ENCODE data around the gene NPAS3.

The NPAS3 gene

GRCh38 chr14:33634631-33635030, 696.0 kb downstream of the NPAS3 start:
- Histone ChIP-seq H3K79me2 (ENCODE audit: insufficient read depth, low read depth) (no peaks in the 10 kb centered on the region), H3K4me2 (no peak overlapping the region), H3K9ac (no peak overlapping the region), H3K36me3 (ENCODE audit: insufficient read depth) (no peaks in the 10 kb centered on the region), H4K20me1 (ENCODE audit: insufficient read depth) (no peaks in the 10 kb centered on the region), H3K4me3 (IDR thresholded peaks at IDR 0.05; ENCODE audit: insufficient read depth, low read depth, low read length) (no peak overlapping the region), H3K27ac (no peak overlapping the region), H2AFZ (ENCODE audit: low read depth) (no peak overlapping the region), H3K27me3 (ENCODE audit: insufficient read depth, low read depth) (no peaks in the 10 kb centered on the region), H3K4me1 (ENCODE audit: low read depth, poor library complexity, severe bottlenecking) (no peaks in the 10 kb centered on the region)
- TF ChIP-seq CTCF (conservative IDR thresholded peaks at IDR 0.05; ENCODE audit: low read depth, low read length), result no peak

- no peak overlapping the region for H3K4me3 ChIP-seq (IDR thresholded peaks at IDR 0.05; ENCODE audit: insufficient read depth, low read depth, low read length)
- no peaks in the 10 kb centered on the region for H3K36me3 ChIP-seq (ENCODE audit: insufficient read depth)
- no peaks in the 10 kb centered on the region for H3K4me1 ChIP-seq (ENCODE audit: low read depth, poor library complexity, severe bottlenecking)
- H4K20me1 ChIP-seq (ENCODE audit: insufficient read depth), result no peaks in the 10 kb centered on the region
- no peaks in the 10 kb centered on the region for H3K27me3 ChIP-seq (ENCODE audit: insufficient read depth, low read depth)
- no peak for TF ChIP-seq CTCF (conservative IDR thresholded peaks at IDR 0.05; ENCODE audit: low read depth, low read length)
- H3K27ac ChIP-seq, result no peak overlapping the region
- no peaks in the 10 kb centered on the region for H3K79me2 ChIP-seq (ENCODE audit: insufficient read depth, low read depth)
- H3K4me2 ChIP-seq, result no peak overlapping the region
- no peak overlapping the region for H2AFZ ChIP-seq (ENCODE audit: low read depth)
- no peak overlapping the region for H3K9ac ChIP-seq
These were observed 698.0 kb downstream of the NPAS3 start for GRCh38 chr14:33636716-33637115.

GRCh38 chr14:33642080-33642479, 703.4 kb downstream of the NPAS3 start:
- no peak for TF ChIP-seq CTCF (conservative IDR thresholded peaks at IDR 0.05; ENCODE audit: low read depth, low read length)
- H2AFZ ChIP-seq (ENCODE audit: low read depth), result no peak overlapping the region
- H4K20me1 ChIP-seq (ENCODE audit: insufficient read depth), result no peaks in the 10 kb centered on the region
- no peak overlapping the region for H3K4me2 ChIP-seq
- no peaks in the 10 kb centered on the region for H3K79me2 ChIP-seq (ENCODE audit: insufficient read depth, low read depth)
- H3K27me3 ChIP-seq (ENCODE audit: insufficient read depth, low read depth), result no peaks in the 10 kb centered on the region
- no peaks in the 10 kb centered on the region for H3K4me1 ChIP-seq (ENCODE audit: low read depth, poor library complexity, severe bottlenecking)
- no peaks in the 10 kb centered on the region for H3K36me3 ChIP-seq (ENCODE audit: insufficient read depth)
- H3K9ac ChIP-seq, result no peak overlapping the region
- H3K27ac ChIP-seq, result no peak overlapping the region
- H3K4me3 ChIP-seq (IDR thresholded peaks at IDR 0.05; ENCODE audit: insufficient read depth, low read depth, low read length), result no peak overlapping the region

GRCh38 chr14:33642691-33643244, 704.1 kb downstream of the NPAS3 start:
- TF ChIP-seq CTCF (conservative IDR thresholded peaks at IDR 0.05; ENCODE audit: low read depth, low read length), result no peak
- Histone ChIP-seq H3K9ac (no peak overlapping the region), H3K36me3 (ENCODE audit: insufficient read depth) (no peaks in the 10 kb centered on the region), H3K4me1 (ENCODE audit: low read depth, poor library complexity, severe bottlenecking) (no peaks in the 10 kb centered on the region), H3K27me3 (ENCODE audit: insufficient read depth, low read depth) (no peaks in the 10 kb centered on the region), H3K79me2 (ENCODE audit: insufficient read depth, low read depth) (no peaks in the 10 kb centered on the region), H2AFZ (ENCODE audit: low read depth) (no peak overlapping the region), H3K27ac (no peak overlapping the region), H4K20me1 (ENCODE audit: insufficient read depth) (no peaks in the 10 kb centered on the region), H3K4me3 (IDR thresholded peaks at IDR 0.05; ENCODE audit: insufficient read depth, low read depth, low read length) (no peak overlapping the region), H3K4me2 (no peak overlapping the region)
